GM18861 (cell line): ENCODE measurements around the gene KIAA1755.

Source experiments
- ATAC-seq: cut with Tn5 transposase; IDR thresholded peaks from one replicate; pipeline ENCODE4 v1.9.1; 2021; ENCODE audit not compliant: unreplicated experiment

Gene KIAA1755

GRCh38 chr20:38221119-38221589 lies 39.4 kb downstream of the KIAA1755 start:
- no peak for ATAC-seq

GRCh38 chr20:38220587-38221118 lies 39.9 kb downstream of the KIAA1755 start:
- ATAC-seq, result no peak

GRCh38 chr20:38219006-38219950 lies 41.3 kb downstream of the KIAA1755 start:
- ATAC-seq, result no peak

- ATAC-seq, result no peak
Measured at GRCh38 chr20:38218566-38218885, 42.0 kb downstream of the KIAA1755 start.

GRCh38 chr20:38217791-38218565 lies 42.6 kb downstream of the KIAA1755 start:
- no peak for ATAC-seq

- no peak for ATAC-seq
Measured at GRCh38 chr20:38216746-38217595, 43.6 kb downstream of the KIAA1755 start.

- no peak for ATAC-seq
Measured at GRCh38 chr20:38216201-38216600, 44.3 kb downstream of the KIAA1755 start.

- no peak for ATAC-seq
Measured at GRCh38 chr20:38215194-38216182, 45.0 kb downstream of the KIAA1755 start.

GRCh38 chr20:38214256-38215193 lies 46.0 kb downstream of the KIAA1755 start:
- ATAC-seq, result no peak

GRCh38 chr20:38213607-38213940 lies 47.0 kb downstream of the KIAA1755 start:
- no peak for ATAC-seq

GRCh38 chr20:38212806-38213606 lies 47.5 kb downstream of the KIAA1755 start:
- ATAC-seq, result no peak

GRCh38 chr20:38211200-38212097 lies 49.1 kb downstream of the KIAA1755 start:
- ATAC-seq, result no peak

GRCh38 chr20:38210741-38211140 lies 49.8 kb downstream of the KIAA1755 start:
- no peak for ATAC-seq

GRCh38 chr20:38209736-38210405 lies 50.7 kb downstream of the KIAA1755 start:
- no peak for ATAC-seq

GRCh38 chr20:38209054-38209675 lies 51.4 kb downstream of the KIAA1755 start:
- no peak for ATAC-seq

GRCh38 chr20:38208523-38208922 lies 52.0 kb downstream of the KIAA1755 start:
- ATAC-seq, result no peak
